Measurements from ENCODE around the gene SPECC1. TPM values are rescaled to one million over a fixed set of nuclear protein-coding genes. Genes with fewer than 3 reads are reported as not detected.
A peak's percentile ranks its signal among the peaks of the same experiment; 100 is the strongest.

The SPECC1 gene
- total and polyA plus RNA-seq, 2 of the 13 experiments (the other 11 are each of a cell fraction or from before 2014, with no cell fraction given): 2.3 to 6.9 TPM

DNA sequence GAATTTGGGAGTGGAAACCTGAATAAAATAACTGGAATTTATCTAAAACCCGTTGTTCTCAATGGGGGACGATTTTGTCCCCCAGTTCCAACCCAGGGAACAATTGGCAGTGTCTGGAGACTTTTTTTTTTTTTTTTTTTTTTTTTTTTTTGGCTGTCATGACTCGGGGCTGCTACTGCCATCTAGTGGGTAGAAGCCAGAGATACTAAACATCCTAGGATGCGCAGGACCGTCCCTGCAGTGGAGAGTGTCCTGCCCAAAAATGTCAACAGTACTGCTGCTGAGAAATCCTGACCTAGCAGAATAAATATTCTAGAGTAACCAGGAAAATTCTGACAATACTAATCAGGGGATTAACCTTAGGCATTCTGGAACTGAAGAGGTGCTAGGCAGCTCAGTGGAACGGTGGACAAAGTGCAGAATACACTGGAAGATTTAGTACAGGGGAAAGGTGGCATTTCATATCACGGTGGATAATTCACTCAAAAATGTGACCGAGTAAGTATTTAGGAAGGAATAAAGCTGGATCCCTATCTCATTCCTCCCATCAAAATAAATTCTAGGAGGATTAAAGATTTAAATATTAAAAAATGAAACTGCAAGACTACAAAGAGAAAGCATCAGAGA, 107.6 kb downstream of the SPECC1 start:
- ChIA-PET CTCF (ENCODE audit: low intra/inter-chr PET ratio, low total read pairs) (interaction anchor here (2.8 kb wide), 1 partner anchor 124 kb away, joined by 27 read pairs; no protein-coding TSS in a partner anchor), POLR2A (no interaction called here)
- Histone ChIP-seq H3K4me1 (ENCODE audit: insufficient read depth, low read length) (no peaks in the 10 kb centered on the region), H3K4me2 (ENCODE audit: low read depth, low read length) (no peak overlapping the region), H3K36me3 (replicated peaks in 1 of 2; ENCODE audit: control insufficient read depth in 1 of 2, insufficient read depth in 2 of 2, low read length in 2 of 2) (no peaks in the 10 kb centered on the region), H3K4me3 (replicated peaks in 1 of 3; ENCODE audit: insufficient read depth in 1 of 3, low read depth in 2 of 3, low read length in 3 of 3) (no peak overlapping the region), H3K9ac (ENCODE audit: insufficient read depth, low read depth, low read length) (no peak overlapping the region), H3K9me3 (ENCODE audit: low read length) (no peaks in the 10 kb centered on the region), H3K27ac (ENCODE audit: extremely low read length, insufficient read depth, low read length) (no peak overlapping the region), H3K27me3 (ENCODE audit: control insufficient read depth in 1 of 2, insufficient read depth in 2 of 2, low read length in 2 of 2) (no peaks in the 10 kb centered on the region), H3K79me2 (ENCODE audit: insufficient read depth, low read length) (no peaks in the 10 kb centered on the region), H2AFZ (ENCODE audit: low read length) (no peak overlapping the region), H4K20me1 (ENCODE audit: insufficient read depth, low read length) (no peaks in the 10 kb centered on the region)
- TF ChIP-seq ZNF501 (CRISPR knock-in tag; IDR thresholded peaks at IDR 0.05) (no peak), NFE2L1 (CRISPR knock-in tag; IDR thresholded peaks at IDR 0.05; ENCODE audit: borderline replicate concordance) (no peak), KDM3A (CRISPR knock-in tag; IDR thresholded peaks at IDR 0.05; ENCODE audit: low read depth) (no peak), STAG1 (CRISPR knock-in tag; IDR thresholded peaks at IDR 0.05) (peak; percentile 38; the same call in 1 of the 2 replicates), ZNF616 (CRISPR knock-in tag; IDR thresholded peaks at IDR 0.05; ENCODE audit: low read depth) (no peak), ZZZ3 (CRISPR knock-in tag; IDR thresholded peaks at IDR 0.05; ENCODE audit: borderline replicate concordance) (no peak), SMC3 (IDR thresholded peaks at IDR 0.05; ENCODE audit: low read length) (peak; percentile 60), SALL1 (CRISPR knock-in tag; IDR thresholded peaks at IDR 0.05) (no peak), NFE2L2 (IDR thresholded peaks at IDR 0.05; ENCODE audit: low read length) (no peak)
- TF ChIP-seq, protein P1, sequence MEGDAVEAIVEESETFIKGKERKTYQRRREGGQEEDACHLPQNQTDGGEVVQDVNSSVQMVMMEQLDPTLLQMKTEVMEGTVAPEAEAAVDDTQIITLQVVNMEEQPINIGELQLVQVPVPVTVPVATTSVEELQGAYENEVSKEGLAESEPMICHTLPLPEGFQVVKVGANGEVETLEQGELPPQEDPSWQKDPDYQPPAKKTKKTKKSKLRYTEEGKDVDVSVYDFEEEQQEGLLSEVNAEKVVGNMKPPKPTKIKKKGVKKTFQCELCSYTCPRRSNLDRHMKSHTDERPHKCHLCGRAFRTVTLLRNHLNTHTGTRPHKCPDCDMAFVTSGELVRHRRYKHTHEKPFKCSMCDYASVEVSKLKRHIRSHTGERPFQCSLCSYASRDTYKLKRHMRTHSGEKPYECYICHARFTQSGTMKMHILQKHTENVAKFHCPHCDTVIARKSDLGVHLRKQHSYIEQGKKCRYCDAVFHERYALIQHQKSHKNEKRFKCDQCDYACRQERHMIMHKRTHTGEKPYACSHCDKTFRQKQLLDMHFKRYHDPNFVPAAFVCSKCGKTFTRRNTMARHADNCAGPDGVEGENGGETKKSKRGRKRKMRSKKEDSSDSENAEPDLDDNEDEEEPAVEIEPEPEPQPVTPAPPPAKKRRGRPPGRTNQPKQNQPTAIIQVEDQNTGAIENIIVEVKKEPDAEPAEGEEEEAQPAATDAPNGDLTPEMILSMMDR (CRISPR knock-in tag; IDR thresholded peaks at IDR 0.05): peak; percentile 55
- TF ChIP-seq, protein P2, sequence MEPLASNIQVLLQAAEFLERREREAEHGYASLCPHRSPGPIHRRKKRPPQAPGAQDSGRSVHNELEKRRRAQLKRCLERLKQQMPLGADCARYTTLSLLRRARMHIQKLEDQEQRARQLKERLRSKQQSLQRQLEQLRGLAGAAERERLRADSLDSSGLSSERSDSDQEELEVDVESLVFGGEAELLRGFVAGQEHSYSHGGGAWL (CRISPR knock-in tag; IDR thresholded peaks at IDR 0.05): no peak
- TF ChIP-seq, protein P3, sequence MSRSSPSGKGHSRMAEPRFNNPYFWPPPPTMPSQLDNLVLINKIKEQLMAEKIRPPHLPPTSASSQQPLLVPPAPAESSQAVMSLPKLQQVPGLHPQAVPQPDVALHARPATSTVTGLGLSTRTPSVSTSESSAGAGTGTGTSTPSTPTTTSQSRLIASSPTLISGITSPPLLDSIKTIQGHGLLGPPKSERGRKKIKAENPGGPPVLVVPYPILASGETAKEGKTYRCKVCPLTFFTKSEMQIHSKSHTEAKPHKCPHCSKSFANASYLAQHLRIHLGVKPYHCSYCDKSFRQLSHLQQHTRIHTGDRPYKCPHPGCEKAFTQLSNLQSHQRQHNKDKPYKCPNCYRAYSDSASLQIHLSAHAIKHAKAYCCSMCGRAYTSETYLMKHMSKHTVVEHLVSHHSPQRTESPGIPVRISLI (CRISPR knock-in tag; IDR thresholded peaks at IDR 0.05; ENCODE audit: borderline replicate concordance): peak; percentile 94
- DNase-seq (ENCODE audit: low spot score) (peak; percentile 49), ATAC-seq (peak; percentile 81), FAIRE-seq (peak; percentile 30)
- BruUV-seq (replicated peaks): no TSS peak
- intact Hi-C loops (cut with micrococcal nuclease; ENCODE audit: unreplicated experiment): loop anchor here (1.0 kb wide), 1 partner anchor 124 kb away; no protein-coding TSS in a partner anchor
- WGBS (ENCODE audit: low lambda C conversion rate): 2% methylated on average over 8 of the region's 8 CpGs
- in situ Hi-C loops (cut with HindIII; ENCODE audit: extremely low pct_ligation_motif_present, low pct_unique_long_range_greater_than_20kb): no loop called here
